HL-60 (cell line): Measurements from ENCODE around the gene IL1RAPL1.

Source experiments
- CTCF ChIP-seq: IDR thresholded peaks from one replicate; pipeline ENCODE4 v1.5.1; 2011; ENCODE audit warnings: low read length, control low read depth, inconsistent platforms; ENCODE audit not compliant: insufficient read depth
- POLR2AphosphoS5 ChIP-seq: IDR thresholded peaks from 2 replicates; pipeline ENCODE4 v1.6.1; 2012; ENCODE audit warnings: low read depth
- REST ChIP-seq: IDR thresholded peaks from 2 replicates; pipeline ENCODE4 v1.6.1; 2012; ENCODE audit warnings: low read depth; ENCODE audit not compliant: insufficient replicate concordance
- SPI1 ChIP-seq: IDR thresholded peaks from 2 replicates; pipeline ENCODE4 v1.6.1; 2012; ENCODE audit warnings: low read depth, mild to moderate bottlenecking, borderline replicate concordance

- TF ChIP-seq CTCF (no peak), REST (no peak), SPI1 (no peak), POLR2AphosphoS5 (no peak)
Observed at GRCh38 chrX:29487714-29488113, 900.5 kb downstream of the IL1RAPL1 start.
